ENCODE data around the gene TNIK.

TNIK gene

DNA sequence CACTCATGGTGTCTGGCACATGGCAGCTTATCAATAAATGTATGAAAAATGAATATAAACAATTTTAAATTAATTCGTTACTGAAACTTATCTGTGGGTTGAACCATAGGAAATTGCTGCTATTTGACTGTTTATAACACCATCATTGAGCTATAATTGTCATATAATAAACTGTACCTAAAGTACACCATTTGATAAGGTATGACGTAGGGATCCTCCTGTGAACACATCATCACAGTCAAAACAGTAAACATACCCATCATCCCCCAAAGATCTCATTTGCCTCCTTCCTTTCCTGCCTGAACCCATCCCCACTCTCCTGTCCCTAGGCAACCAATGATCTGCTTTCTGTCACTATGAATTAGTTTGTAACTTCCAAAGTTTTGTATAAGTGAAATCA lies 282.7 kb downstream of the TNIK start:
- Histone ChIP-seq H3K79me2 (no peaks in the 10 kb centered on the region), H3K4me1 (no peaks in the 10 kb centered on the region), H3K4me3 (ENCODE audit: low read depth, low read length) (no peak overlapping the region), H3K4me2 (ENCODE audit: low read length) (no peak overlapping the region), H3K27ac (no peak overlapping the region), H3K9me3 (ENCODE audit: control insufficient read depth, low read length) (no peaks in the 10 kb centered on the region), H3K27me3 (ENCODE audit: control insufficient read depth, insufficient read depth, low read length) (no peaks in the 10 kb centered on the region), H3K36me3 (ENCODE audit: control insufficient read depth, insufficient read depth, low read length) (no peaks in the 10 kb centered on the region), H3K9ac (no peak overlapping the region), H2AFZ (no peak overlapping the region)
- TF ChIP-seq, protein P1, sequence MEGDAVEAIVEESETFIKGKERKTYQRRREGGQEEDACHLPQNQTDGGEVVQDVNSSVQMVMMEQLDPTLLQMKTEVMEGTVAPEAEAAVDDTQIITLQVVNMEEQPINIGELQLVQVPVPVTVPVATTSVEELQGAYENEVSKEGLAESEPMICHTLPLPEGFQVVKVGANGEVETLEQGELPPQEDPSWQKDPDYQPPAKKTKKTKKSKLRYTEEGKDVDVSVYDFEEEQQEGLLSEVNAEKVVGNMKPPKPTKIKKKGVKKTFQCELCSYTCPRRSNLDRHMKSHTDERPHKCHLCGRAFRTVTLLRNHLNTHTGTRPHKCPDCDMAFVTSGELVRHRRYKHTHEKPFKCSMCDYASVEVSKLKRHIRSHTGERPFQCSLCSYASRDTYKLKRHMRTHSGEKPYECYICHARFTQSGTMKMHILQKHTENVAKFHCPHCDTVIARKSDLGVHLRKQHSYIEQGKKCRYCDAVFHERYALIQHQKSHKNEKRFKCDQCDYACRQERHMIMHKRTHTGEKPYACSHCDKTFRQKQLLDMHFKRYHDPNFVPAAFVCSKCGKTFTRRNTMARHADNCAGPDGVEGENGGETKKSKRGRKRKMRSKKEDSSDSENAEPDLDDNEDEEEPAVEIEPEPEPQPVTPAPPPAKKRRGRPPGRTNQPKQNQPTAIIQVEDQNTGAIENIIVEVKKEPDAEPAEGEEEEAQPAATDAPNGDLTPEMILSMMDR (IDR thresholded peaks at IDR 0.05) = no peak

DNA sequence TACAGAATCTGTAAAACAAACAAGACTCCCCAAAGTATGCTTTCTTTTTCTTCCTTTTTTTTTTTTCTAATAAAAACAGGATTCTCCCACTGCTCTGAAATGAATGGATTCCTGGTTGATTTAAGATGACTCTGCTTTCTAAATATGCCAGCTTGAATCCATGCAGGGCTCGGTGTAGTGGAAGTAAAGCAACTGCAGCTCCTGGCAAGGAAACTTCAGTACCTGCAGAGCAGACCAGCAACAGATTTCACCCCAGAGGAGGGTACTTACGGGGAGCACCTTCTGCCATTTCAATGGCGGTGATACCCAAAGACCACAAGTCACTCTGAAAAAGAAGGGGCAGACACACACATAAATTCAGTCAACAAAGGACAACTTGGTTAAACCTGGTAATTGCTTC lies 283.1 kb downstream of the TNIK start:
- no peaks in the 10 kb centered on the region for H3K4me1 ChIP-seq
- no peak overlapping the region for H3K9ac ChIP-seq
- TF ChIP-seq, protein P1 (IDR thresholded peaks at IDR 0.05) = no peak
- H3K27ac ChIP-seq = no peak overlapping the region
- H3K4me2 ChIP-seq (ENCODE audit: low read length) = no peak overlapping the region
- no peaks in the 10 kb centered on the region for H3K27me3 ChIP-seq (ENCODE audit: control insufficient read depth, insufficient read depth, low read length)
- H2AFZ ChIP-seq = no peak overlapping the region
- H3K79me2 ChIP-seq = no peaks in the 10 kb centered on the region
- no peaks in the 10 kb centered on the region for H3K9me3 ChIP-seq (ENCODE audit: control insufficient read depth, low read length)
- H3K4me3 ChIP-seq (ENCODE audit: low read depth, low read length) = no peak overlapping the region
- H3K36me3 ChIP-seq (ENCODE audit: control insufficient read depth, insufficient read depth, low read length) = no peaks in the 10 kb centered on the region

DNA sequence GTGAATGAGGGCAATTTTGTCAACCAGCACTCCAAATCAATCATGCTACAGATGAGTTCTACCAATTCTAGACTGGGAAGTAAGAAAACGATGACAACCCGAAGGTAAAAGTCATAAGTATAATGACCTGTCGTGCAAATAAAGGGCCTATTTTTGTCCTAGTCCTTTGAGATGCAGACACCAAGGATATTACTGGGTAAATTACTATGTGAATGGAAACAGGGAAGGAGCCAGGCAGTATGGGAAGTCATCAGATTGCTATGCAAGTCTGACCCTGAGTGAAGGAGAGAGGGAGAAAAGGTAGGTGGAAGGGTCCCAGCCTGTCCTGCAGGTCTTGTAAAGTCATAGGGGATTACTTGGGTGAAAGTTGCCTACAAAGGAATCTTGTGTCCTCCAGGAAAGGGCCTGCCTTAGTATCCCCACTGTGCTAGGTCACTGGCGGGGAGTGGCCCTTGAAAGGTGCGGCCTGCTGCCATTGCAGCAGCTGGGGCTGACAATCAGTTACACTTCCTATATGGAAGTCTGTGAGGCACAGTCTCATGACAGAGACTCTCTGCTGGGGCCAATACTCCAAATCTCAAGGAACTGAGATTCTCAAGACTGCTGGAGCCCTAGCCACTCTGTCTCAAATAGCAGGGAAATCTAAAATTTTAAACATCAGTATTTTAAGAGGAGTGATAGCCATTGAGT lies 283.8 kb downstream of the TNIK start:
- no peaks in the 10 kb centered on the region for H3K79me2 ChIP-seq
- H2AFZ ChIP-seq = no peak overlapping the region
- no peak overlapping the region for H3K4me2 ChIP-seq (ENCODE audit: low read length)
- H3K4me3 ChIP-seq (ENCODE audit: low read depth, low read length) = no peak overlapping the region
- H3K9me3 ChIP-seq (ENCODE audit: control insufficient read depth, low read length) = no peaks in the 10 kb centered on the region
- no peak overlapping the region for H3K27ac ChIP-seq
- H3K9ac ChIP-seq = no peak overlapping the region
- H3K36me3 ChIP-seq (ENCODE audit: control insufficient read depth, insufficient read depth, low read length) = no peaks in the 10 kb centered on the region
- H3K27me3 ChIP-seq (ENCODE audit: control insufficient read depth, insufficient read depth, low read length) = no peaks in the 10 kb centered on the region
- no peaks in the 10 kb centered on the region for H3K4me1 ChIP-seq
- TF ChIP-seq, protein P1 (IDR thresholded peaks at IDR 0.05) = no peak

DNA sequence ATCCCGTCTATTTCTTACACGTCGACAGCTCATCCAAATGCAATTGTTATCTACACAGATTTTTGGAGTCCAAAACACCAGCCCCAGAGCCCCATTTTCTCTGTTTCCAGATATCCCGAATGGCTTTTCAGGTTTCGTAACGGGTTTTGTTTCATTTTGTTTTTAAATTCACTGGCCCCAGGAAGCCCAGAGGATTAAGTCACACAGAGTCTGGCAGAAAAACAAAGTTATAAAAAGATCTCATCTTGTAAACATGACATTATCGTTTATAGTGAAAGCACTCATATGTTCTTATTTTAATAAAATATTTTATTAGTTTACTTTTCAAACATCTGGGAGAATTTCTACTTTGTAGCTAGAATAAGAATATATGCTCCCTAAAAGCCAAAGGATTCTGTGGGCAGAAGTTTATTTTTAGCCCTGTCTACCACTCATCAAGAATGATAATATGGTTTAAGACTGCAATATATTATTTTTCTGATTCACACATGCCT lies 284.4 kb downstream of the TNIK start:
- H3K27ac ChIP-seq = no peak overlapping the region
- no peaks in the 10 kb centered on the region for H3K4me1 ChIP-seq

More for the DNA sequence above, 284.4 kb downstream of the TNIK start:
- TF ChIP-seq, protein P1 (IDR thresholded peaks at IDR 0.05) = no peak
- H3K79me2 ChIP-seq = no peaks in the 10 kb centered on the region
- H3K9ac ChIP-seq = no peak overlapping the region
- H3K36me3 ChIP-seq (ENCODE audit: control insufficient read depth, insufficient read depth, low read length) = no peaks in the 10 kb centered on the region
- no peak overlapping the region for H3K4me3 ChIP-seq (ENCODE audit: low read depth, low read length)
- no peaks in the 10 kb centered on the region for H3K9me3 ChIP-seq (ENCODE audit: control insufficient read depth, low read length)
- no peak overlapping the region for H3K4me2 ChIP-seq (ENCODE audit: low read length)
- no peaks in the 10 kb centered on the region for H3K27me3 ChIP-seq (ENCODE audit: control insufficient read depth, insufficient read depth, low read length)
- no peak overlapping the region for H2AFZ ChIP-seq
